Uterus (tissue), 4 donors: ENCODE measurements around the gene FLOT1. TPM values are rescaled to one million over a fixed set of nuclear protein-coding genes. Genes with fewer than 3 reads are reported as not detected.

ENCODE experiments used
- DNase-seq, 2 donors: peaks; one replicate each; pipeline ENCODE4 v3.0.0-alpha.2; 2019 to 2020
- H3K27ac ChIP-seq, 2 donors: fragments of 200-600 bp; sonication (generic); 1 replicate in 1 of 2; 2 replicates in 1 of 2; pipeline ENCODE4 v1.5.1; 2016 to 2018
- H3K27me3 ChIP-seq, 2 donors: fragments of 200-600 bp; sonication (generic); one replicate each; pipeline ENCODE4 v1.5.1; 2018 to 2019; ENCODE audit warnings: control low read depth in 1 of 2
- H3K36me3 ChIP-seq, 2 donors: fragments of 200-600 bp; sonication (generic); one replicate each; pipeline ENCODE4 v1.5.1; 2019; ENCODE audit warnings: control low read depth in 1 of 2
- H3K4me1 ChIP-seq, 2 donors: fragments of 200-600 bp; sonication (generic); one replicate each; pipeline ENCODE4 v1.5.1; 2018 to 2019; ENCODE audit warnings: control low read depth in 1 of 2
- H3K4me3 ChIP-seq, 2 donors: fragments of 200-600 bp; sonication (generic); 1 replicate in 1 of 2; 2 replicates in 1 of 2; pipeline ENCODE4 v1.5.1; 2018 to 2019; ENCODE audit warnings: mild to moderate bottlenecking in 1 of 2
- H3K9me3 ChIP-seq, 2 donors: fragments of 200-600 bp; sonication (generic); one replicate each; pipeline ENCODE4 v1.5.1; 2019; ENCODE audit warnings: control low read depth in 1 of 2
- CTCF ChIP-seq, 4 experiments: fragments of 200-600 bp in 2 of 4; fragments of 450-650 bp in 2 of 4; sonication (generic) in 2 of 4; IDR thresholded peaks; one replicate each; pipeline ENCODE4 v1.5.1; 2016 to 2019; ENCODE audit warnings: antibody characterized with exemption in 4 of 4, mild to moderate bottlenecking in 2 of 4, moderate library complexity in 1 of 4
- POLR2A ChIP-seq, 2 donors: fragments of 450-650 bp; IDR thresholded peaks; one replicate each; pipeline ENCODE4 v1.6.1; 2016; ENCODE audit warnings: antibody characterized with exemption in 2 of 2, mild to moderate bottlenecking in 1 of 2, moderate library complexity in 1 of 2
- intact Hi-C: fragments of 100-400 bp; cut with DNase I; formaldehyde crosslinking; loops from one replicate; pipeline ENCODE4 v1.15.1; 2023; ENCODE audit warnings: low total_unique reads
- total RNA-seq, 4 donors: library from RNA; depleted of rRNA in 3 of 4; stranded (reverse); fragments of >200 nt in 3 of 4; gene quantifications; one replicate each; pipeline versions ENCODE4 v1.1.0 to v1.2.4, GENCODE V29; 2014 to 2023
- donor health status: DM: yes; HTN: yes; CAD: no.

Gene FLOT1
- total RNA-seq, 4 donors from 2014 or later, result 47.1 to 155 (median 64.6) TPM

GRCh38 chr6:30687659-30688431 is 54.6 kb downstream of the FLOT1 start:
- intact Hi-C loops, result loop anchor here (2.0 kb wide), 1 partner anchor 33 kb away; the partner anchor contains the start of gene TUBB
- peak; percentile 63 to 66 for DNase-seq
- H3K9me3 ChIP-seq, result no peaks in the 10 kb centered on the region
- peak; percentile 3 to 43 (median 38) for TF ChIP-seq CTCF (IDR thresholded peaks at IDR 0.05)
- no peak for TF ChIP-seq POLR2A (IDR thresholded peaks at IDR 0.05)
- no peaks in the 10 kb centered on the region for H3K27me3 ChIP-seq
- H3K27ac ChIP-seq, result peak overlapping the region; percentile 98 to 99
- peaks cover 8 to 16% of the 10 kb centered on the region in 2 donors for H3K4me1 ChIP-seq
- H3K36me3 ChIP-seq, result no peaks in the 10 kb centered on the region
- H3K4me3 ChIP-seq, result peak overlapping the region; percentile 79 to 99

- TF ChIP-seq POLR2A (IDR thresholded peaks at IDR 0.05) (peak; percentile 23 to 59), CTCF (IDR thresholded peaks at IDR 0.05) (no peak)
- intact Hi-C loops, result loop anchor here (2.0 kb wide), 1 partner anchor 34 kb away; the partner anchor contains the start of gene TUBB
- H3K27ac ChIP-seq, result peak overlapping the region; percentile 98 to 99
- peak; percentile 97 for DNase-seq
- peak overlapping the region; percentile 79 to 99 for H3K4me3 ChIP-seq
- peaks cover 8 to 20% of the 10 kb centered on the region in 2 donors for H3K4me1 ChIP-seq
- H3K36me3 ChIP-seq, result no peaks in the 10 kb centered on the region
- no peaks in the 10 kb centered on the region for H3K9me3 ChIP-seq
- H3K27me3 ChIP-seq, result no peaks in the 10 kb centered on the region
Observed at GRCh38 chr6:30686908-30687658, 55.4 kb downstream of the FLOT1 start.

- Histone ChIP-seq H3K27ac (peak within 1 kb of the TSS; percentile 98 to 99), H3K4me1 (peaks cover 8 to 26% of the 10 kb centered on the region in 2 donors), H3K27me3 (no peaks in the 10 kb centered on the region), H3K9me3 (no peaks in the 10 kb centered on the region), H3K4me3 (peak within 1 kb of the TSS; percentile 79 to 99), H3K36me3 (no peaks in the 10 kb centered on the region)
- peak; percentile 87 for DNase-seq
- intact Hi-C loops, result loop anchor here (2.0 kb wide), 1 partner anchor 35 kb away; the partner anchor contains the start of gene TUBB
- peak in 1 of 2 donors; percentile 45 for TF ChIP-seq POLR2A (IDR thresholded peaks at IDR 0.05)
- no peak for TF ChIP-seq CTCF (IDR thresholded peaks at IDR 0.05)
Observed at GRCh38 chr6:30686009-30686907, 56.2 kb downstream of the FLOT1 start, which contains the start of gene PPP1R18. Gene PPP1R18, minus strand, starts transcription at chr6:30686645. Its CDS starts 627 bp downstream, at chr6:30686018.

- Histone ChIP-seq H3K36me3 (no peaks in the 10 kb centered on the region), H3K4me1 (peaks cover 8 to 28% of the 10 kb centered on the region in 2 donors), H3K27ac (peak overlapping the region; percentile 98 to 99), H3K27me3 (no peaks in the 10 kb centered on the region), H3K9me3 (no peaks in the 10 kb centered on the region), H3K4me3 (peak overlapping the region; percentile 79 to 99)
- peak in 1 of 4 experiments; percentile 42 for TF ChIP-seq CTCF (IDR thresholded peaks at IDR 0.05)
- no peak for TF ChIP-seq POLR2A (IDR thresholded peaks at IDR 0.05)
- intact Hi-C loops, result loop anchor here (2.0 kb wide), 1 partner anchor 35 kb away; the partner anchor contains the start of gene TUBB
- peak in 1 of 2 donors; percentile 41 for DNase-seq
Observed at GRCh38 chr6:30685157-30686008, 57.1 kb downstream of the FLOT1 start.
